GM23338 (cell line): Measurements from ENCODE around the gene GNB1.

Experiments
- EZH2phosphoT487 ChIP-seq: fragments of 200-600 bp; sonication (generic); IDR thresholded peaks from one replicate; pipeline ENCODE4 v1.8.1; 2018; ENCODE audit warnings: antibody characterized with exemption; ENCODE audit not compliant: unreplicated experiment
- ZNF114 ChIP-seq: fragments of 250-450 bp; sonication (Bioruptor Pico); IDR thresholded peaks from 2 replicates; pipeline ENCODE4 v1.5.0; 2020; ENCODE audit warnings: mild to moderate bottlenecking, moderate library complexity
- TF ChIP-seq, protein P1 (sequence below), 2 experiments: fragments of 200-600 bp in 1 of 2; sonication (generic) in 1 of 2; conservative IDR thresholded peaks; 2 replicates each; pipeline versions ENCODE4 v1.5.1 to v1.6.1; 2016 to 2017; ENCODE audit warnings: antibody characterized with exemption in 2 of 2, low read depth in 2 of 2, mild to moderate bottlenecking in 2 of 2, moderate library complexity in 1 of 2

DNA sequence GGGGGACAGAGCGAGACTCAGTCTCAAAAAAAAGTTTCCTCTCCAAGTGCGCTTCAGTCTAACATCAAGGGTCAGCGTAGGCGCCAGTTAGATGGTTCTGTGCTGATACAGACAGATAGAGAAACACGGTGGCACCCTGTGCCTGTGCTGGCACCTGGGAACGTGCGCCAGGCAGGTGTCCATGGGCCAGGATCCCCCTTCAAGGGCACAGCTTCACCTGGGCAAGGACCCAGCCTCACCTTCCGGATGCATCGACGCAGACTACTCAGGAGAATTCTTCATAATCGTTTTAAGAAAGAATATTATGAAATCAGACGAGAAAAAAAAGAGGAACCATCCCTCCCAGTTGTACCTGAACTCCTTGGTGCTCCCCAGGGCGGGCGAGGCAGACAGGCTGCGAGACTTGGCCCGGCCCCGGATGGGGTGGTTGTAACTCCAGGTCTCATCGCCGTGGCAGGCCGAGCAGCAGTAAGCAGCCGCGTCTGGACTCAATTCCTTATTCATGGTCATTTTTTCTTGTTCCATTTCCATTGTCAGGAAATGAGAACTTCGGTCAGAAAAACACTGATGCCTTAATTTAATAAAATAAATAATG lies 125.9 kb downstream of the GNB1 start:
- TF ChIP-seq, protein P1, sequence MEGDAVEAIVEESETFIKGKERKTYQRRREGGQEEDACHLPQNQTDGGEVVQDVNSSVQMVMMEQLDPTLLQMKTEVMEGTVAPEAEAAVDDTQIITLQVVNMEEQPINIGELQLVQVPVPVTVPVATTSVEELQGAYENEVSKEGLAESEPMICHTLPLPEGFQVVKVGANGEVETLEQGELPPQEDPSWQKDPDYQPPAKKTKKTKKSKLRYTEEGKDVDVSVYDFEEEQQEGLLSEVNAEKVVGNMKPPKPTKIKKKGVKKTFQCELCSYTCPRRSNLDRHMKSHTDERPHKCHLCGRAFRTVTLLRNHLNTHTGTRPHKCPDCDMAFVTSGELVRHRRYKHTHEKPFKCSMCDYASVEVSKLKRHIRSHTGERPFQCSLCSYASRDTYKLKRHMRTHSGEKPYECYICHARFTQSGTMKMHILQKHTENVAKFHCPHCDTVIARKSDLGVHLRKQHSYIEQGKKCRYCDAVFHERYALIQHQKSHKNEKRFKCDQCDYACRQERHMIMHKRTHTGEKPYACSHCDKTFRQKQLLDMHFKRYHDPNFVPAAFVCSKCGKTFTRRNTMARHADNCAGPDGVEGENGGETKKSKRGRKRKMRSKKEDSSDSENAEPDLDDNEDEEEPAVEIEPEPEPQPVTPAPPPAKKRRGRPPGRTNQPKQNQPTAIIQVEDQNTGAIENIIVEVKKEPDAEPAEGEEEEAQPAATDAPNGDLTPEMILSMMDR (conservative IDR thresholded peaks at IDR 0.05; ENCODE audit: low read depth in 2 of 2), result no peak
- no peak for TF ChIP-seq ZNF114
- no peak for TF ChIP-seq EZH2phosphoT487
